ENCODE measurements around the gene THSD4. TPM values are rescaled to one million over a fixed set of nuclear protein-coding genes. Genes with fewer than 3 reads are reported as not detected.

THSD4 gene
- total and polyA plus RNA-seq, 2 of the 8 experiments (the other 6 are each of a cell fraction or from before 2014, with no cell fraction given): 2.5 to 6.2 TPM

- TF ChIP-seq JUN (IDR thresholded peaks at IDR 0.05; ENCODE audit: low read depth, low read length) (no peak), KDM1A (IDR thresholded peaks at IDR 0.05; ENCODE audit: borderline replicate concordance, low read length) (no peak), BRCA1 (IDR thresholded peaks at IDR 0.05; ENCODE audit: low read depth, low read length) (no peak), CEBPB (IDR thresholded peaks at IDR 0.05; ENCODE audit: low read depth, low read length) (no peak), SIN3A (conservative IDR thresholded peaks at IDR 0.05 in 1 of 2, IDR thresholded peaks at IDR 0.05 in 1 of 2; ENCODE audit: low read depth in 1 of 2, low read length in 2 of 2) (no peak), SAP30 (IDR thresholded peaks at IDR 0.05; ENCODE audit: insufficient read depth, insufficient replicate concordance, low read length) (no peak), EGR1 (IDR thresholded peaks at IDR 0.05; ENCODE audit: borderline replicate concordance, low read depth, low read length) (no peak)
These were observed 54.9 kb downstream of the THSD4 start (continued) for GRCh38 chr15:71170163-71170562.

Measured in H1 (cell line).